ENCODE data around the gene NLN. TPM values are rescaled to one million over a fixed set of nuclear protein-coding genes. Genes with fewer than 3 reads are reported as not detected.

Gene NLN
- total and polyA plus RNA-seq, 2 of the 4 experiments (the other 2 are of a cell fraction): 19.1 to 37.1 TPM

DNA sequence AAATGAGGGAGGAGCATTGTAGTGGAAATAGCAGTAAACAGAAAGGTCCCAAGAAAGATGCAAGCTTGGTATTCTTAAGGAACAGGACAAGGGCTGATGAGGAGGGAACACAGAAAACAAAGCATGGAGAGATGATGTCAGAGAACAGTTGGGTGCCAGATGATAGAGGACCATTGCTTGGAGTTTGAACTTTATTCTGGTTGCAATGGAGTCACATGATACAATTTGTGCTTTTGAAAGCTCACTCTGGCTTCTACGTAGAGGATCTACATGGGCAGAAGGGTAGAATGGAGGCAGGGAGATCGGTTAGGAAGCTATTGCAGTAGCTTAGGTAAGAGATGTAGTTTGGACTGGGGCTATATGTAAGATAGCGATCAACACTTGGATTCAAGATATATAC is 39.9 kb upstream of the NLN start:
- dilution Hi-C loops (cut with HindIII; ENCODE audit: low sequenced_read_pairs, unreplicated experiment): no loop called here
- peaks cover 0 to 2% of the 10 kb centered on the region in 2 experiments; a peak in 2 of 4 replicates for H3K79me1 ChIP-seq (ENCODE audit: low read depth in 1 of 2, low read length in 2 of 2)
- BruUV-seq (replicated peaks): no TSS peak

More for the DNA sequence above, 39.9 kb upstream of the NLN start:
- H3K9me1 ChIP-seq (ENCODE audit: insufficient read depth, low read length): peaks cover 2% of the 10 kb centered on the region; the same call in 1 of the 2 replicates
- no peak overlapping the region for H2BK15ac ChIP-seq (ENCODE audit: low read depth, low read length)
- peaks cover 8% of the 10 kb centered on the region for H3K36me3 ChIP-seq (ENCODE audit: control insufficient read depth, insufficient read depth, low read length)
- ChIA-PET CTCF (no interaction called here), POLR2A (ENCODE audit: unreplicated experiment) (interaction anchor here (0.5 kb wide), 1 partner anchor 149 kb away, joined by 3 read pairs; no protein-coding TSS in a partner anchor)
- H3K9ac ChIP-seq (ENCODE audit: low read depth, low read length): no peak overlapping the region
- no peaks in the 10 kb centered on the region for H3K27me3 ChIP-seq (ENCODE audit: control insufficient read depth, insufficient read depth, low read length)
- no peak overlapping the region for H4K8ac ChIP-seq (ENCODE audit: low read depth in 2 of 2, low read length in 2 of 2)
- H3K18ac ChIP-seq (ENCODE audit: low read depth, low read length): no peak overlapping the region
- H2AK9ac ChIP-seq (replicated peaks; ENCODE audit: low read depth, low read length, poor library complexity): no peak overlapping the region
- no peaks in the 10 kb centered on the region for H4K20me1 ChIP-seq (ENCODE audit: insufficient read depth, low read length)
- H3K4me1 ChIP-seq (ENCODE audit: control insufficient read depth, insufficient read depth, low read length): no peaks in the 10 kb centered on the region
- H2AFZ ChIP-seq (replicated peaks; ENCODE audit: low read length, poor library complexity): no peak overlapping the region
- H3K27ac ChIP-seq (ENCODE audit: insufficient read depth, low read length): no peak overlapping the region
- no peak for DNase-seq
- 100% methylated on average over 2 of the region's 3 CpGs; no CpG with 5 or more reads in 1 of the 2 experiments for WGBS, 2 experiments (ENCODE audit: extremely low coverage in 2 of 2, insufficient read length in 1 of 2)
- no peak overlapping the region for H2AK5ac ChIP-seq (ENCODE audit: low read depth, low read length)
- H4K5ac ChIP-seq (ENCODE audit: low read depth, low read length): no peak overlapping the region
- no peak overlapping the region for H2BK5ac ChIP-seq (ENCODE audit: low read depth, low read length, poor library complexity, severe bottlenecking)
- H3K23ac ChIP-seq (ENCODE audit: low read depth, low read length): no peak overlapping the region
- no peak overlapping the region for H2BK20ac ChIP-seq (ENCODE audit: low read depth, low read length)
- no peak for ATAC-seq (ENCODE audit: low read depth)
- no peak overlapping the region for H3K4me3 ChIP-seq (ENCODE audit: insufficient read depth, low read depth, low read length)
- H3K9me3 ChIP-seq (ENCODE audit: control insufficient read depth, insufficient read depth, low read length): no peaks in the 10 kb centered on the region
- no peak overlapping the region for H3K4me2 ChIP-seq (ENCODE audit: low read depth, low read length)
- H3K14ac ChIP-seq (replicated peaks; ENCODE audit: low read depth, low read length): no peak overlapping the region
- in situ Hi-C loops (cut with MboI; ENCODE audit: low sequenced_read_pairs): no loop called here
- H4K91ac ChIP-seq (ENCODE audit: insufficient read depth, low read depth, low read length): no peak overlapping the region
- no peak for TF ChIP-seq POLR2A (IDR thresholded peaks at IDR 0.05; ENCODE audit: low read depth, low read length)
- TF ChIP-seq MAFK (IDR thresholded peaks at IDR 0.05; ENCODE audit: low read depth, low read length): no peak
- TF ChIP-seq ELK1 (IDR thresholded peaks at IDR 0.05; ENCODE audit: borderline replicate concordance, low read depth, low read length): no peak
- TF ChIP-seq RFX5 (IDR thresholded peaks at IDR 0.05; ENCODE audit: low read depth, low read length): no peak
- H3K4ac ChIP-seq (ENCODE audit: low read depth, low read length): no peak overlapping the region
- H2BK120ac ChIP-seq (ENCODE audit: low read depth, low read length): no peak overlapping the region
- no peak overlapping the region for H3K56ac ChIP-seq (ENCODE audit: extremely low read depth, insufficient read depth, low read length)
- intact Hi-C loops (cut with micrococcal nuclease): no loop called here
